Progenitor cell of endocrine pancreas (in vitro differentiated cells): ENCODE results near the gene ZNF580. TPM values are rescaled to one million over a fixed set of nuclear protein-coding genes. Genes with fewer than 3 reads are reported as not detected.

Experiments used
- DNase-seq: peaks from one replicate; pipeline ENCODE4 v3.0.0; 2021; ENCODE audit warnings: low spot score; ENCODE audit not compliant: unreplicated experiment
- H3K27ac Mint-ChIP-seq: 2 replicates; pipeline ENCODE4 v1.8.0; 2021; ENCODE audit warnings: mild to moderate bottlenecking, moderate library complexity, mixed read lengths
- H3K27me3 Mint-ChIP-seq: 2 replicates; pipeline ENCODE4 v1.8.0; 2021; ENCODE audit warnings: mixed read lengths
- H3K36me3 Mint-ChIP-seq: 2 replicates; pipeline ENCODE4 v1.8.0; 2022; ENCODE audit warnings: mixed read lengths; ENCODE audit not compliant: insufficient read depth
- H3K4me1 Mint-ChIP-seq: 2 replicates; pipeline ENCODE4 v1.8.0; 2021; ENCODE audit warnings: low read depth, mixed read lengths
- H3K4me3 Mint-ChIP-seq: 2 replicates; pipeline ENCODE4 v1.8.0; 2021; ENCODE audit warnings: low read depth, mild to moderate bottlenecking, moderate library complexity, mixed read lengths
- H3K9me3 Mint-ChIP-seq: 2 replicates; pipeline ENCODE4 v1.8.0; 2021; ENCODE audit warnings: low read depth, mixed read lengths
- CTCF ChIP-seq: fragments of 200-600 bp; sonication (generic); IDR thresholded peaks from one replicate; pipeline ENCODE4 v1.5.0; 2021; ENCODE audit warnings: antibody characterized with exemption, mild to moderate bottlenecking; ENCODE audit not compliant: unreplicated experiment
- total RNA-seq: library from RNA; stranded (reverse); gene quantifications from 2 replicates; pipeline ENCODE4 v1.2.1, GENCODE V29; 2021

ZNF580 gene
- total RNA-seq, 1 donor from 2014 or later, result 45.9 TPM

- H3K9me3 Mint-ChIP-seq, result no peaks in the 10 kb centered on the region
- no peaks in the 10 kb centered on the region for H3K4me1 Mint-ChIP-seq
- H3K4me3 Mint-ChIP-seq, result no peak overlapping the region
- H3K27me3 Mint-ChIP-seq, result no peaks in the 10 kb centered on the region
- peaks cover 5% of the 10 kb centered on the region for H3K36me3 Mint-ChIP-seq
- no peak for TF ChIP-seq CTCF
- no peak overlapping the region for H3K27ac Mint-ChIP-seq
- DNase-seq, result no peak
Measured at GRCh38 chr19:55689411-55690108, 48.8 kb downstream of the ZNF580 start.

- Mint-ChIP-seq H3K4me3 (no peak overlapping the region), H3K4me1 (no peaks in the 10 kb centered on the region), H3K36me3 (peaks cover 5% of the 10 kb centered on the region), H3K9me3 (no peaks in the 10 kb centered on the region), H3K27me3 (no peaks in the 10 kb centered on the region), H3K27ac (no peak overlapping the region)
- DNase-seq, result no peak
- TF ChIP-seq CTCF, result no peak
Measured at GRCh38 chr19:55690109-55690768, 49.4 kb downstream of the ZNF580 start.

GRCh38 chr19:55690769-55691545 is 50.2 kb downstream of the ZNF580 start:
- Mint-ChIP-seq H3K36me3 (peaks cover 5% of the 10 kb centered on the region), H3K27me3 (no peaks in the 10 kb centered on the region), H3K27ac (no peak overlapping the region), H3K9me3 (no peaks in the 10 kb centered on the region), H3K4me1 (no peaks in the 10 kb centered on the region), H3K4me3 (no peak overlapping the region)
- DNase-seq, result no peak
- TF ChIP-seq CTCF, result no peak

- H3K4me1 Mint-ChIP-seq, result no peaks in the 10 kb centered on the region
- DNase-seq, result no peak
- no peak overlapping the region for H3K4me3 Mint-ChIP-seq
- H3K9me3 Mint-ChIP-seq, result no peaks in the 10 kb centered on the region
- H3K27me3 Mint-ChIP-seq, result no peaks in the 10 kb centered on the region
- H3K27ac Mint-ChIP-seq, result no peak overlapping the region
- peaks cover 5% of the 10 kb centered on the region for H3K36me3 Mint-ChIP-seq
- no peak for TF ChIP-seq CTCF
Measured at GRCh38 chr19:55691561-55692481, 51.0 kb downstream of the ZNF580 start.
